Mesendoderm (in vitro differentiated cells): ENCODE results near the gene TBC1D28.
A peak's percentile ranks its signal among the peaks of the same experiment; 100 is the strongest.
"Not testable (repeated sequence)": the region's sequence is repeated elsewhere in the genome, so short reads cannot be mapped to it uniquely, and the experiment has no call there.

Source experiments
- DNase-seq: peaks from one replicate; pipeline ENCODE4 v3.0.0; 2013
- H2AK5ac ChIP-seq: 2 replicates; pipeline ENCODE4 v1.6.1; 2013; ENCODE audit warnings: low read length, inconsistent platforms
- H2BK120ac ChIP-seq: 2 replicates; pipeline ENCODE4 v1.6.1; 2013; ENCODE audit warnings: low read depth, mild to moderate bottlenecking, low read length, moderate library complexity, mixed read lengths
- H2BK15ac ChIP-seq: replicated peaks from 2 replicates; pipeline ENCODE4 v1.6.1; 2013; ENCODE audit warnings: low read depth, mild to moderate bottlenecking, moderate library complexity
- H2BK5ac ChIP-seq: 2 replicates; pipeline ENCODE4 v1.6.1; 2013; ENCODE audit warnings: low read length, inconsistent platforms
- H3K18ac ChIP-seq: 2 replicates; pipeline ENCODE4 v1.6.1; 2013; ENCODE audit warnings: mild to moderate bottlenecking, low read length, mixed read lengths
- H3K23ac ChIP-seq: one replicate; pipeline ENCODE4 v1.6.1; 2013; ENCODE audit warnings: low read length
- H3K27ac ChIP-seq: 2 replicates; pipeline ENCODE4 v1.5.1; 2013; ENCODE audit warnings: low read depth, mild to moderate bottlenecking, inconsistent platforms, low read length, moderate library complexity
- H3K27me3 ChIP-seq: 2 replicates; pipeline ENCODE4 v1.6.1; 2013; ENCODE audit warnings: low read length, control low read depth, mild to moderate bottlenecking, inconsistent platforms; ENCODE audit not compliant: insufficient read depth, poor library complexity
- H3K36me3 ChIP-seq: 2 replicates; pipeline ENCODE4 v1.6.1; 2013; ENCODE audit warnings: low read length, inconsistent platforms; ENCODE audit not compliant: control insufficient read depth, insufficient read depth
- H3K4ac ChIP-seq: one replicate; pipeline ENCODE4 v1.6.1; 2013; ENCODE audit warnings: low read depth, mild to moderate bottlenecking, low read length, moderate library complexity
- H3K4me1 ChIP-seq: 2 replicates; pipeline ENCODE4 v1.6.1; 2013; ENCODE audit warnings: low read depth, low read length, inconsistent platforms; ENCODE audit not compliant: control insufficient read depth
- H3K4me2 ChIP-seq: 2 replicates; pipeline ENCODE4 v1.6.1; 2013; ENCODE audit warnings: low read length
- H3K4me3 ChIP-seq: 2 replicates; pipeline ENCODE4 v1.5.1; 2013; ENCODE audit warnings: mild to moderate bottlenecking, low read length
- H3K56ac ChIP-seq: one replicate; pipeline ENCODE4 v1.6.1; 2013; ENCODE audit warnings: low read length
- H3K79me1 ChIP-seq: 2 replicates; pipeline ENCODE4 v1.6.1; 2013; ENCODE audit warnings: low read length, inconsistent platforms
- H3K79me2 ChIP-seq: 2 replicates; pipeline ENCODE4 v1.6.1; 2013; ENCODE audit warnings: mild to moderate bottlenecking, low read length; ENCODE audit not compliant: control insufficient read depth, insufficient read depth
- H3K9ac ChIP-seq: 2 replicates; pipeline ENCODE4 v1.6.1; 2013; ENCODE audit warnings: low read length, inconsistent platforms
- H4K5ac ChIP-seq: one replicate; pipeline ENCODE4 v1.6.1; 2013; ENCODE audit warnings: low read length
- H4K8ac ChIP-seq: one replicate; pipeline ENCODE4 v1.6.1; 2013; ENCODE audit warnings: low read depth, mild to moderate bottlenecking, control low read depth, low read length, moderate library complexity
- WGBS: extraction: QIAGEN DNeasy Blood & Tissue Kit; methylation state at CpG from one replicate; pipeline ENCODE4 v1.1.7; 2013; ENCODE audit warnings: low lambda C conversion rate, missing lambda C conversion rate; ENCODE audit not compliant: insufficient coverage; ENCODE audit errors: extremely low coverage; 5-methylcytosine and 5-hydroxymethylcytosine counted together

The TBC1D28 gene

GRCh38 chr17:18650094-18650493 lies 5.9 kb upstream of the TBC1D28 start:
- H2BK5ac ChIP-seq, H3K27me3 ChIP-seq, H3K4me2 ChIP-seq, H2BK120ac ChIP-seq, H3K27ac ChIP-seq, H3K4ac ChIP-seq, H3K36me3 ChIP-seq, H3K79me2 ChIP-seq, H4K5ac ChIP-seq, H3K4me1 ChIP-seq, H2BK15ac ChIP-seq, H3K9ac ChIP-seq, H3K56ac ChIP-seq, H3K4me3 ChIP-seq, H4K8ac ChIP-seq, DNase-seq, H3K18ac ChIP-seq, H2AK5ac ChIP-seq, H3K79me1 ChIP-seq, H3K23ac ChIP-seq: not testable (repeated sequence)
- no CpG with 5 or more reads among the region's 23 CpGs for WGBS

- H4K5ac ChIP-seq, H3K4ac ChIP-seq, H4K8ac ChIP-seq, H2BK120ac ChIP-seq, H3K27ac ChIP-seq, H3K4me3 ChIP-seq, H3K79me1 ChIP-seq, H3K9ac ChIP-seq, H3K79me2 ChIP-seq, H3K27me3 ChIP-seq, H3K36me3 ChIP-seq, H2AK5ac ChIP-seq, H3K4me2 ChIP-seq, H2BK5ac ChIP-seq, H3K56ac ChIP-seq, H3K4me1 ChIP-seq, H3K23ac ChIP-seq, H2BK15ac ChIP-seq, H3K18ac ChIP-seq: not testable (repeated sequence)
- peak; percentile 8 for DNase-seq
- WGBS, result no CpG with 5 or more reads among the region's 6 CpGs
Observed at GRCh38 chr17:18643124-18643523, 1.1 kb downstream of the TBC1D28 start.

- H3K36me3 ChIP-seq, H2AK5ac ChIP-seq, H3K79me1 ChIP-seq, H3K27me3 ChIP-seq, H3K4ac ChIP-seq, H2BK120ac ChIP-seq, H3K23ac ChIP-seq, H4K5ac ChIP-seq, H3K4me1 ChIP-seq, H3K56ac ChIP-seq, H3K27ac ChIP-seq, H4K8ac ChIP-seq, H2BK15ac ChIP-seq, DNase-seq, H3K4me3 ChIP-seq, H3K4me2 ChIP-seq, H2BK5ac ChIP-seq, H3K18ac ChIP-seq, H3K79me2 ChIP-seq, H3K9ac ChIP-seq: not testable (repeated sequence)
- no CpG with 5 or more reads among the region's 13 CpGs for WGBS
Observed at GRCh38 chr17:18638357-18638756, 5.8 kb downstream of the TBC1D28 start.

- not testable (repeated sequence) for H3K27me3 ChIP-seq, H3K4me3 ChIP-seq, H3K9ac ChIP-seq, H3K23ac ChIP-seq, H2AK5ac ChIP-seq, H3K4ac ChIP-seq, H2BK120ac ChIP-seq, H3K18ac ChIP-seq, H3K79me1 ChIP-seq, H2BK15ac ChIP-seq, H3K4me2 ChIP-seq, H2BK5ac ChIP-seq, H4K5ac ChIP-seq, H3K4me1 ChIP-seq, H3K27ac ChIP-seq, H3K56ac ChIP-seq, H3K36me3 ChIP-seq, H4K8ac ChIP-seq, H3K79me2 ChIP-seq
- DNase-seq, result peak; percentile 20
- WGBS, result no CpG with 5 or more reads among the region's 7 CpGs
Observed at GRCh38 chr17:18636237-18636636, 8.0 kb downstream of the TBC1D28 start.

- H3K4ac ChIP-seq, result not testable (repeated sequence)
Observed at GRCh38 chr17:18635773-18636172, 8.4 kb downstream of the TBC1D28 start.

GRCh38 chr17:18634550-18635263 lies 9.5 kb downstream of the TBC1D28 start:
- not testable (repeated sequence) for H3K27ac ChIP-seq, H2BK5ac ChIP-seq, H3K79me2 ChIP-seq, H4K8ac ChIP-seq, H3K27me3 ChIP-seq, H2BK15ac ChIP-seq, H2BK120ac ChIP-seq, H3K79me1 ChIP-seq, H3K36me3 ChIP-seq, H3K18ac ChIP-seq, H3K9ac ChIP-seq, DNase-seq, H2AK5ac ChIP-seq, H3K4me3 ChIP-seq, H3K4ac ChIP-seq, H3K4me2 ChIP-seq, H4K5ac ChIP-seq, H3K23ac ChIP-seq, H3K56ac ChIP-seq, H3K4me1 ChIP-seq
- WGBS, result no CpG with 5 or more reads among the region's 56 CpGs

More at GRCh38 chr17:18635773-18636172, 8.4 kb downstream of the TBC1D28 start:
- not testable (repeated sequence) for H3K27me3 ChIP-seq, H3K4me1 ChIP-seq, H3K4me3 ChIP-seq, H2BK120ac ChIP-seq, H2BK15ac ChIP-seq, H3K4me2 ChIP-seq, H3K27ac ChIP-seq, H3K18ac ChIP-seq, H3K56ac ChIP-seq, H3K36me3 ChIP-seq, H2AK5ac ChIP-seq, DNase-seq, H2BK5ac ChIP-seq, H3K9ac ChIP-seq, H4K5ac ChIP-seq, H4K8ac ChIP-seq, H3K79me2 ChIP-seq, H3K79me1 ChIP-seq, H3K23ac ChIP-seq
- WGBS, result no CpG with 5 or more reads among the region's 7 CpGs
